ENCODE data around the gene WSCD2. TPM values are rescaled to one million over a fixed set of nuclear protein-coding genes. Genes with fewer than 3 reads are reported as not detected.

WSCD2 gene
- total RNA-seq, 1 donor from 2014 or later, result 1.9 TPM

GRCh38 chr12:108257610-108258106 is 128.6 kb downstream of the WSCD2 start:
- H3K4me1 Mint-ChIP-seq, result no peaks in the 10 kb centered on the region
- H3K9me3 Mint-ChIP-seq, result peaks cover 27% of the 10 kb centered on the region
- POLR2A ChIA-PET, result no interaction called here
- no peak overlapping the region for H3K27ac Mint-ChIP-seq
- CTCF ChIA-PET, result no interaction called here
- no peak for TF ChIP-seq CTCF (IDR thresholded peaks at IDR 0.05)
- ATAC-seq (ENCODE audit: low read depth) (no peak), DNase-seq (no peak)
- intact Hi-C loops (cut with micrococcal nuclease), result no loop called here
- H3K27me3 Mint-ChIP-seq, result peaks cover 16% of the 10 kb centered on the region
- no peaks in the 10 kb centered on the region for H3K36me3 Mint-ChIP-seq (ENCODE audit: low read depth)
- H3K4me3 Mint-ChIP-seq, result no peak overlapping the region

GRCh38 chr12:108260039-108260438 is 131.0 kb downstream of the WSCD2 start:
- Mint-ChIP-seq H3K4me1 (no peaks in the 10 kb centered on the region), H3K9me3 (peaks cover 29% of the 10 kb centered on the region), H3K4me3 (no peak overlapping the region), H3K36me3 (ENCODE audit: low read depth) (no peaks in the 10 kb centered on the region), H3K27ac (no peak overlapping the region), H3K27me3 (peaks cover 7% of the 10 kb centered on the region)
- ATAC-seq (ENCODE audit: low read depth), result no peak
- POLR2A ChIA-PET, result no interaction called here
- intact Hi-C loops (cut with micrococcal nuclease), result no loop called here
- DNase-seq, result no peak
- CTCF ChIA-PET, result no interaction called here
- no peak for TF ChIP-seq CTCF (IDR thresholded peaks at IDR 0.05)

GRCh38 chr12:108260969-108261368 is 131.9 kb downstream of the WSCD2 start:
- ChIA-PET POLR2A (no interaction called here), CTCF (no interaction called here)
- Mint-ChIP-seq H3K36me3 (ENCODE audit: low read depth) (no peaks in the 10 kb centered on the region), H3K27me3 (peaks cover 8% of the 10 kb centered on the region), H3K9me3 (peaks cover 29% of the 10 kb centered on the region), H3K27ac (no peak overlapping the region), H3K4me1 (no peaks in the 10 kb centered on the region), H3K4me3 (no peak overlapping the region)
- intact Hi-C loops (cut with micrococcal nuclease), result no loop called here
- ATAC-seq (ENCODE audit: low read depth) (no peak), DNase-seq (no peak)
- no peak for TF ChIP-seq CTCF (IDR thresholded peaks at IDR 0.05)

GRCh38 chr12:108265505-108265904 is 136.4 kb downstream of the WSCD2 start:
- intact Hi-C loops (cut with micrococcal nuclease), result no loop called here
- DNase-seq, result no peak
- Mint-ChIP-seq H3K4me1 (no peaks in the 10 kb centered on the region), H3K9me3 (peaks cover 15% of the 10 kb centered on the region), H3K27ac (no peak overlapping the region), H3K36me3 (ENCODE audit: low read depth) (no peaks in the 10 kb centered on the region), H3K27me3 (peaks cover 11% of the 10 kb centered on the region), H3K4me3 (no peak overlapping the region)
- POLR2A ChIA-PET, result no interaction called here
- no peak for TF ChIP-seq CTCF (IDR thresholded peaks at IDR 0.05)
- CTCF ChIA-PET, result no interaction called here
- no peak for ATAC-seq (ENCODE audit: low read depth)

- H3K4me1 Mint-ChIP-seq, result no peaks in the 10 kb centered on the region
- ChIA-PET CTCF (no interaction called here), POLR2A (no interaction called here)
- peaks cover 9% of the 10 kb centered on the region for H3K9me3 Mint-ChIP-seq
- H3K36me3 Mint-ChIP-seq (ENCODE audit: low read depth), result no peaks in the 10 kb centered on the region
- H3K4me3 Mint-ChIP-seq, result no peak overlapping the region
- intact Hi-C loops (cut with micrococcal nuclease), result no loop called here
- no peak overlapping the region for H3K27ac Mint-ChIP-seq
- ATAC-seq (ENCODE audit: low read depth) (no peak), DNase-seq (no peak)
- no peak for TF ChIP-seq CTCF (IDR thresholded peaks at IDR 0.05)
- H3K27me3 Mint-ChIP-seq, result peaks cover 11% of the 10 kb centered on the region
These were observed 137.0 kb downstream of the WSCD2 start for GRCh38 chr12:108266131-108266530.
